Measurements from ENCODE around the gene PTPRN2.
"Not testable (repeated sequence)": the region's sequence is repeated elsewhere in the genome, so short reads cannot be mapped to it uniquely, and the experiment has no call there.

Gene PTPRN2

DNA sequence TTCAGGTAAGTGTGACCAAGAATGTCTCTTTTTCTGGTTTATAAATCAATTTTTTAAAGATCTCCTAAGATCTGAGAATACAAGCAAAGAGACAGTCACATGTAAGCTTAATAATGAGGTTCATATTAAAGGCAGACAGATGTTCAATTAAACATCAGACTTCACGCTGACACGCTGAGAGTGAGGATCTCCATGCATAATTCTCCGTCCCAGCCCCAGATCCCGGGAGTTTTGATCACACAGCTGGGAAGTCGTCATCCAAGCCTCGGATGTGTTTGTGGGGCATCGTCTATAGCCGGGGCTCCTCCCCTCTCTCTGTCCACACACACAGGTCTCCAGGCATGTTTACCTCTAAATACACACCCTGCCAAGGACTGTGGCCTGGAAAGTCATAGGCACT is 223.2 kb downstream of the PTPRN2 start:
- DNase-seq (ENCODE audit: low read depth, low spot score) = no peak

DNA sequence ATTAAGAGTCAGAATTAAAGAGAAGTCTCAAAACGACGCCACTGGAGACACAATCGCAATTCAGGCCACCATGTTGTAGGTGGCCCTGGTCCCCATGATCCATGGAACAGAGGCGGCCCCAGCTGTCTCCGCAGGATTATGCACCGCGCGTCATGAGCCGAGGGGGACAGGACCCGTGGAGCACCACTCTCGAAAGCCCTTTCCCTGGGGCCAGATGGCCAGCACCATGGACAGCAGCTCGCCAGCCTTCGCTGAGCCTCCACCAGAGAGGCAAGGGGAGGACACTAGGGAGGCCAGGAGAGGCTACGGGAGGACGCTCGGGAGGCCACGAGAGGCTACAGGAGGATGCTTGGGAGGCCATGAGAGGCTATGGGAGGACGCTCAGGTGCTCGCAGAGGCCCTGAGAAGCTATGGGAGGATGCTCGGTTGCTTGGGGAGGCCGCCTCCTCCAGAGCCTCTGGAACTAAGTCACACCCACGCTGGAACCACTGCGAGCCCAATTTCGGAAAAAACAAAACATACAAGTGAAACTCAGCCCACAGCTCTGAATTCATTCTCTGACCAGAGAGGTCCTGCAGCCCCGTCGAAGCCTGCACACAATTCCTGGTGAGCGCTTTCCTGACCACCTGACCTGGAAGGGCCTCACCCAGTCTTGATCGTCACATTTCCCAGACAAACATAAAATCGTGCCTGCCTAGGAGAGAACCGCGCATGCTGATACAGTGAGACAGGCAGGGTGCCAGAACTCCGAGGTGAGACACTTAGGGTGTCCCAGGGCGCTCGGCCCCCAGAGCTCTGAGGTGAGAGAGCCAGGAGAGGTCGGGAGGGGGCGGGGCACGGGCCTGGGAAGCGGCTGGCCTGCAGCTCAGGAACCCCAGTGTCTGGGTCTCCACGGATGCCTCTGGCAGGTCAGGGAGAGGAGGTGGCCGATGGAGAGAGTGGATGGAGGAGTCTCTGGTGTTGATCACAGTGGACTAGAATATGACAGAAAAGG is 224.4 kb downstream of the PTPRN2 start:
- H3K27ac ChIP-seq = no peak overlapping the region

More for the DNA sequence above, 223.2 kb downstream of the PTPRN2 start:
- no peak overlapping the region for H3K27ac ChIP-seq

DNA sequence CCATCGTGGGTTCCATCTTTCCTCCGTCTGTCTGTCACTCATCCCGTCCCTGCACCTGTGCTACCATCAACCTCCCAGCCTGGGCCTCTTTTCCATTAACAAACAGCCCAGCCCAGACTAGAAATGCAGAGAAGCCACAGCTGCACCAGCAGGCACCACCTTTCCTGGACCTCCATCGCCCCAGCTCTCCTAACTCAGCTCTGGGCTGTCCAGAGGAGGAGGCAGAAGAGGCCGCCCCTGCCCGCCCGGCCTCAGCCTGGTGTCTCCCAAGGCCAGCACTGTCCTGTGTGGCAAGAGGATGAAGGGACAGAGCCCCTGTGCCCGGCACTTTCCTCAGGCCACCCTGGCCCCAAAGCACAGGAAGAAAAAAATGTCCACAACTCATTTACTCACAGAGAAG is 225.6 kb downstream of the PTPRN2 start:
- DNase-seq (ENCODE audit: low read depth, low spot score) = no peak
- H3K27ac ChIP-seq = no peak overlapping the region

More for the DNA sequence above, 224.4 kb downstream of the PTPRN2 start:
- DNase-seq (ENCODE audit: low read depth, low spot score) = no peak

DNA sequence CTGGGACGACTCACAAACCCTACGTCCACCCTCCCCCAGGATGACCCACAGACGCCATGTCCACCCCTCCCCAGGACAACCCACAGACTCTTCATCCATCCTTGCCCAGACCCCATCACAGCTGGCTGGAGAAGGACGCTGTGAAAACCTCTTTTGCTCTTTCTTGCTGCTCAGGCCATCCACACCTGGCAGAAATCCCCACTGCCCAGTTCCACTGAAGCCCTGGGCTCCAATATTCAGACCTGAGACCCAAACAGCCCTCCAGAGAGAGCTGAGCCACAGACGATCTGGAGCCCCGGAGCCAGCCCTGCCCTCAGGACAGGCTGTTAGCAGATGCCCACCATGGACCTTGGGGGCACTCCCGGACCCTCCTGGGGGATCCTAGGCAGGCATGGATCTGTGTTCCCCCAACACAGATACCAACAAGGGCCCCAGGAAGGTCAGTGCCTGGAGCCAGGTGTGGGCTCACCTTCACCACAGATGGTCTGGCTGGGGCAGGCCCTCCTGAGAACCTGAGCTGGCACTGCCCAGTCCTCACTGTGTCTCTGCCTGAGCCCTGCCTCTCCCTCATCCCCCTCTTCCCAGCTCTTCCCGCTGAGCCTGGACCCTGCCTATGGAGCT is 226.2 kb downstream of the PTPRN2 start:
- no peak overlapping the region for H3K27ac ChIP-seq
- DNase-seq (ENCODE audit: low read depth, low spot score) = no peak

DNA sequence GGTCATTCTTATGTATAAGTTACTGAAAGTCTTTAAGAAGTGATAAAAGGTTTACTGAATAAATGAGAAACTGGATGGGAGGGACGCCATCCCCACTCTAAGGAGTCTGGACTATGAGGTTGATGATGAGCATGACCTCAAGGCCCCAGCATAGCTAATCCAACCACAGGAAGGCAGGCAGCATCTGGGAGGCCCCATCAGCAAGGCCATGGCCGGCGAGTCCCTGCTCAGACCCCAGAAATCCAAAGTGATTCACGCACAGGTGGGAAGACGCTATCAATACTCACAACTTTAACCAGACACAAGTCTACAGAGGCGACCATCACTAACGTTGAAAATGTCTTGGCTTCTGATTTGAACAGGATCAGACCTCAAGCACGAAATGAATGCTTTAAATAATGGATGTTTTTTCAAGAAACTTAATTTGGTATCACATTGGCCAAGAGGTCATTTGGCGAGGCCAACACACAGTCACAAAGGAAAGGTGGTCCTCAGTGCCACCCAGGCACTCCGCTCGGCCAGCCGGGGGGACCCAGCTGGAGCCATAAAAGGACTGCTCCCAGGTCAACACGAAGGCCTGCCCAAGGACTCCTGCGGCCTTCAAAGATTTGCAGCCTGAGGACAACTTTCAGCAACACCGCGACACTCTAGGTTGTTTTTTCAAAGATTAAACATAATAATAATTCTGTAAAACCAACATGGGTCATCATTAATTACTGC is 228.5 kb downstream of the PTPRN2 start:
- no peak overlapping the region for H3K27ac ChIP-seq
- DNase-seq (ENCODE audit: low read depth, low spot score) = no peak

DNA sequence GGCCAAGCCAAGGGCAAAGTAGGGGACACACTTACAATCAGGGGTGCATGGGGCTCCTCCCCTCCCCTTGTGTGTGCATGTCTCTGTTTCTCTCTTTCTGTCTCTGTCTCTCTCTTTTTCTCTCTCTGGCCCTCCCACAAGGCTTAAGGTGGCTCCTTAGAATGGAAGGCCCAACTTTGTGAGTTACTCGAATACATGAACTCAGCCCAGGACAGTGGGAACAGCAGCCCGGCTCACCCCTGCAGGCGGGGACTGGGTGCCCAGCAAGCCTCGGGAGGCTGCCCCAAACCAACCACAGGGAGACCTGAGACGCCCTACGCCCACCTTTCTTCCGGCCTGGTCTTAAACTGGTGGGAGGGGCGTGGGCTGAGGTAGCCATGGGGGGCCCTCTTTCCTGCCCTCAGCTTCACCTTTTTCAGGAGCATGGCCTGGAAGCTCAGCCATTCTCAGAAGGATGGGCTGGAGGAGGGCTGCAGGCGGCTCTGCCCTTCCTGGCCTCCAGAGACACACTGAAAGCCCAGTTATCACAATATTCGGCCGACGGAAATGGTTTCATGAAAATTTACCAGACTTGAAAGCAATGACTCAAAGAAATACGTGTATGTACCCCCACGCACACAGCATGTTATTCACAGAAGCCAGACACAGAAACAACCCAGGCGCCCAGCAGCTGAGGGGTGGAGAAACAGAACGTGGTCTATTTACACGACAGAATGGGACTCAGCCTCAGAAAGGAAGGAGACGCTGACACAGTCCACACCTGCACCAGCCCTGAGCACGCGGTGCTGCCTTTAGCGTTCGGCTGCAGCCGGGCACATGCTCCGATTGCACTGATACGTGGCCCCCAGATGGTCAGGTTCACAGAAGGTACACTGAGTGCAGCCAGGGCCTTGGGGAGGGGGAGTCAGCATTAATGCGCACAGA is 229.5 kb downstream of the PTPRN2 start:
- no peak for DNase-seq (ENCODE audit: low read depth, low spot score)
- no peak overlapping the region for H3K27ac ChIP-seq

DNA sequence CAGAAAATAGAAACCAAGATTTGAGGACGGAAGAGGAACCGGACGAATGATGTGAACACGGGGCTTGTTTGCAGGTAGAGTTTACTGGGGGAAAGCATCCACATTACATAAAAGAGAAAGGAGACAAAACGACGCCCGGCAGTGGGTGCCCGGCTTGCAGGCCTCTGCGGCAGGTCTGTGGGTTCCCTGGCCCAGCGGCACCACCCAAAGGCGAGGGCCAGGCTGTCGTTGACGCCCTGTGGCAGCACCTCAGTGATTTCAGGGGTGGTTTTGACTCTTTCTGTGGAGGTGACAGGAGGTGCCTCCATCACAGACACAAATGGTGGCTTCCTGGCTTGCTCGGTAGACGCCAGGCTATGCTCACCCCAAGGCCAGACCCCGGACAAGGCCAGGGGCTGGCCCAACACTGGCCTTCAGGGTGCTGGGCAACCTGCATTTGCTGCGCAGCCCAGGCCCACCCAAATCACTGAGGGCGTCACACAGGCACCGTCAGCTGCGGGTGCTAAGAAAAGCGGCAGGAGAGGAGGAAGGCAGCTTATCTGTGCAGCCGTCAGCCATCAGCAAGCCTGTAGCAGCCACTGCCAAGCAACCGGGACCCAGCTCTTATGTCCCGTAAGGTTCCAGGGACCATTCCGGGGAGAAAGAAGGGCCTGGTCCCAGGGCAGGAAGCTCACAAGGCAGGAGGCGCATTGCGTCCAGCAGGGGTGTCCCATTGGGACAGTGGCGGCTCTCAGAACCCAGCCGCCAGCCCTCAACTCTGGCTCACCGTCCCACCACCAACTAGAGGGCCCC is 230.3 kb downstream of the PTPRN2 start:
- H3K27ac ChIP-seq = no peak overlapping the region
- DNase-seq (ENCODE audit: low read depth, low spot score) = no peak

DNA sequence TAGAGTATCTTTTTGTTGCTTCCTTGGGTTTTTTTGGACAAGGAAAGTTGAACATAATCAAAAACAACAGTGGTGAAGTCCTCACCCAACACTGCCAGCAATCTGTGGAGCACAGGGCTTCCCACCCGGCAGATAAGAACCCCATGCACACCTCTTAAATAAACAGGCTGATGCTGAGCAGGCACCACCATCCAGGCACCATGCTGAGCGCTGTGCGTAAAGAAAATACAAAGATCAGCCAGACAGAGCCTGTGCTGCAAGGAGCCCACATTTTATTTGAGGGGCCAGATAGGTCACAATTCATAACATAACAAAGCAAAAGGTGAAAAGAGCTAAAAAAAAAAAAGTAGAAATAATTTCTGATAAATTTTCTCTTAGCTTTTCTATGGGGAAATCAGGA is 231.2 kb downstream of the PTPRN2 start:
- no peak overlapping the region for H3K27ac ChIP-seq
- no peak for DNase-seq (ENCODE audit: low read depth, low spot score)

DNA sequence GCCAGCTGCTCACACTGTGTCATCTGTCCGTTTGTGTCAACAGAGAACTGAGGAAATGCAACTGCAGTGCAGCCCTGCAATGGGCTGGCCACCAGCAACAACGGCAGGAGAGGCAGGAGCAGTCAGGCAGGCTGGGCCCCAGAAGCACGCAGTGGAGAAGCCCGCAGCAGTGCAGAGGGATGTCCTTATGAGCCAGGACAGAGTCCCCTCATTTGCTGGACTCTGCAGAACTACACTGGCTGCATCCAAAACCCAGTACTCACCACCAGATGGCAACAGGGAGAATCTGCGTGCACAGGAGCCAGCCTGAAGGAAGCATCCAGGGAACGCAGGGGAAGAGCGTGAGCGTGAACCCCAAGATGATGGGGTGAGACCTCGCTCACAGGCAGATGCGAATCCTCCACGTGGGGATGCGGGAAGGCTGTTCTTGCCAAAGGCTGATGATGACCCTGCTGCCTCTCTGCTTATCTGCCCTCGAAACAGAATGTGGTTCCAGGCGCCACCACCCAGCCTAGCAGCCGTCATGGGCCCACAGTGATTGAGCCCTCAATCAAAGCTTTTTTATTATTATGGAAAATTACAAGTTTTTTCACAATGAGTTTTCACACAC is 232.1 kb downstream of the PTPRN2 start:
- no peak for DNase-seq (ENCODE audit: low read depth, low spot score)
- H3K27ac ChIP-seq = no peak overlapping the region

DNA sequence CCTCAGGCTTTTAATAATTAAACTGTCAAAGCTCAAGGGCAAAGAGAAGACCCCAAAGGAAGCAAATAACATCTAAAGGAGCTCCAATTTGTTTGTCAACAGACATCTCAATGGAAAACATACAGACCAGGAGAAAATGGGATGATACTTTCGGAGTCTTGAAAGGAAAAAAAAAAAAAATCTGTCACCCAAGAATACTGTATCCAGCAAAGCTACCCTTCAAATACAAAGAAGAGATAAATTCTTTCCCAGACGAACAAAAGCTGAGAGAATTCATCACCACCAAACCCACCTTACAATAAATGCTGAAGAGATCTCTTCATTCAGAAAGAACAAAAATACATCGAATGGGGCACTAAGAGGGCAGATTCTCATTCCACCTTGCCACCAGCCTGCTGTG is 232.8 kb downstream of the PTPRN2 start:
- DNase-seq (ENCODE audit: low read depth, low spot score) = no peak
- no peak overlapping the region for H3K27ac ChIP-seq

DNA sequence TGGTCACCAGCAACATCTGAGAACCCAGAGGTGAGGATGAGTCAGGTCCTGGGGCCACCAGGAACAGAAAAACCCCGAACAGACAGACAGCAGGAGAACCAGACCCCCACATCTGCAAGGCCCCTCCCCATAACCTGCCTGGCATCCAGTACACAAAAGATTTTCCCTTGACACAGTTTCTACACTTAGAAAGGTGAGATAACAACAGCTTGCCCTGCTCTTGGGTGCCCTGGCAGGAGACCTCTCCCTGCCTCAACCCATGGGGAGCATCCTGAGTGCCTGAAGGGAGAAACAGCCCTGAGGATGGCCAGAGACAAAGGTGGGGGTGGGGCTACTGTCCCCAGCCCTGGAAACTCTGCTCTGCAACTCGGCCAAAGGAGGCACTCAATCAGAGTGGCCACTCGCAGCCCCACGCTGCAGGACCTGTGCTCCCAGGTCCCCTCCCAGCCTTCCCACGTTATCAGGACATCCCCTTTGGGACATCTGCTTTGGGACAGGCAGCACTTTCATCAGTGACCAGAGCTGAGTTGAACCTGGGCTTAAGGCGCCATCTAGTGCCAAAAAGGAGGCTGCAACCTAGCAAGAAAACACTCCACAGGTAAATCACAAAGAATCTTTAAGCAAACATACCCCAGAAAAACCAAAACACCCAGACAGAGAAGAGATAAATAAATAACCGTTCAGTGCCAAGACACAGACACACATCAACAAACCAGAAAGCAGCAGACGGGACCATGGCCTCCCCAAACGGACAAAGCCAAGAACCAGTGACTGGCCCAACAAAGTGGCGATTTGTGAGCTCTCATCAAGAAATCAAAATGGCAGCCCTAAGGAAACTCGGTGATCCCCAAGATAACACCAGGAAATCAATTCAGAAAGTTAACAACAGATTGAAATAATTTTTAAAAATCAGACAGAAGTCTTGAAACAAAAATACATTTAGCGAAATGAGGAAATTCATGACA is 233.7 kb downstream of the PTPRN2 start:
- H3K27ac ChIP-seq = no peak overlapping the region
- no peak for DNase-seq (ENCODE audit: low read depth, low spot score)

DNA sequence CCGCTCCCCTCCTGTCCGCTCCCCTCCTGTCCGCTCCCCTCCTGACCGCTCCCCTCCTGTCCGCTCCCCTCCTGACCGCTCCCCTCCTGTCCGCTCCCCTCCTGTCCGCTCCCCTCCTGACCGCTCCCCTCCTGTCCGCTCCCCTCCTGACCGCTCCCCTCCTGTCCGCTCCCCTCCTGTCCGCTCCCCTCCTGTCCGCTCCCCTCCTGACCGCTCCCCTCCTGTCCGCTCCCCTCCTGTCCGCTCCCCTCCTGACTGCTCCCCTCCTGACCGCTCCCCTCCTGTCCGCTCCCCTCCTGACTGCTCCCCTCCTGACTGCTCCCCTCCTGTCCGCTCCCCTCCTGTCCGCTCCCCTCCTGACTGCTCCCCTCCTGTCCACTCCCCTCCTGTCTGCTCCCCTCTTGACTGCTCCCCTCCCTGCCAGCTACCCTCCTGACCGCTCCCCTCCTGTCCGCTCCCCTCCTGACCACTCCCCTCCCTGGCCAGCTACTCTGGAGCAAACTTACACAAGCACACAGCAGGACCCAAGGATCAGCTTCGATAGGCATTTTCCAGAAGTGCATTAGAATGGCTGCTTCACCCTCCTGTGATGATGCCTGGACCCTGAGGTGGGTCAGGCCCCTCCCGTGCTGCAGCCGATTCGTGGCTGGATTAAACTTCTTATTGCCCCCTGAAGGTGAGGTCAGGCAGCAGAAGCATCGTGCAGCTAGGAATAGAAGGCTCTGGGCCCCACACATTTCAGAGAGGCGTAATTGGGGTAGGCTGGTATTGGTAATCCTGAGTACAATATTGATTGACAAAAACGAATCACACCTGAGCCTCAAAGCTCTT is 235.5 kb downstream of the PTPRN2 start:
- DNase-seq (ENCODE audit: low read depth, low spot score); H3K27ac ChIP-seq: not testable (repeated sequence)

DNA sequence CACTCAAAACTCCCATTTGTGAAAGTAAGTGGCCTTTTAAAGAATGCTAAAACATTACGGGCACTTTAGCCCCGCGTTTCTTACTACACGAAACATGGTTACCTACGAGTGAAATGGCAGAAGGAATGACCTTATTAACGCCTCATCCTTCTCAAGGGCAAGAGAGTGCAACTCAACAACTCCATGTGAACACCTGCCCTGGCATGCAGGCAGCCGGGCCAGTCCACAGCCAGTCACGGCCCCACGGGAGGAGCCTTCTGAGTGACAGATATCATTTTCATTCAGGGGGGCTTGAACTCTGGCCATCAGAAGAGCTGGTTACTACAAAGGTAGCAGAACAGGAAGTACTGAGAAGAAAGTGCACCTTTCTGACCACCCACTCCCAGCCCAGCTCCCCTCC is 236.1 kb downstream of the PTPRN2 start:
- H3K27ac ChIP-seq = no peak overlapping the region
- DNase-seq (ENCODE audit: low read depth, low spot score) = no peak

DNA sequence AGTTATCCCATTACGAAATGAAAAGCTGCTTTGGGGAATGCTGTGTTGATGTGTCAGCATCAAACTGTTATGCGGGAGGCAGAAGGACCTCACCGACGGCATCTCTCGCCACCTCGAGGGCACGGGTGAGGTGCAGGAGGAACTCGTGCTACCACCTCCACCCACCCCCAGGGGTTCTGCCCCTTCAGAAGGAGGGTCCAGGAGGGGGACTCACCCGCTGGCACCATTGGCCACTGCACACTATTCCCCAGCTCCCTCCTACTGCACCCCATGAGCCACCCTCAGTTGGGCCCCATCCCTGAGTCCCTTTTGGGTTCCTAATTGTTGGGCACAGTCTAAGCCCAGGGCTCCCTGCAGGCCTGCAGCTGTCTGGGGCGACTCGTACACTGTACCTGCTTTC is 236.6 kb downstream of the PTPRN2 start:
- no peak overlapping the region for H3K27ac ChIP-seq
- no peak for DNase-seq (ENCODE audit: low read depth, low spot score)

DNA sequence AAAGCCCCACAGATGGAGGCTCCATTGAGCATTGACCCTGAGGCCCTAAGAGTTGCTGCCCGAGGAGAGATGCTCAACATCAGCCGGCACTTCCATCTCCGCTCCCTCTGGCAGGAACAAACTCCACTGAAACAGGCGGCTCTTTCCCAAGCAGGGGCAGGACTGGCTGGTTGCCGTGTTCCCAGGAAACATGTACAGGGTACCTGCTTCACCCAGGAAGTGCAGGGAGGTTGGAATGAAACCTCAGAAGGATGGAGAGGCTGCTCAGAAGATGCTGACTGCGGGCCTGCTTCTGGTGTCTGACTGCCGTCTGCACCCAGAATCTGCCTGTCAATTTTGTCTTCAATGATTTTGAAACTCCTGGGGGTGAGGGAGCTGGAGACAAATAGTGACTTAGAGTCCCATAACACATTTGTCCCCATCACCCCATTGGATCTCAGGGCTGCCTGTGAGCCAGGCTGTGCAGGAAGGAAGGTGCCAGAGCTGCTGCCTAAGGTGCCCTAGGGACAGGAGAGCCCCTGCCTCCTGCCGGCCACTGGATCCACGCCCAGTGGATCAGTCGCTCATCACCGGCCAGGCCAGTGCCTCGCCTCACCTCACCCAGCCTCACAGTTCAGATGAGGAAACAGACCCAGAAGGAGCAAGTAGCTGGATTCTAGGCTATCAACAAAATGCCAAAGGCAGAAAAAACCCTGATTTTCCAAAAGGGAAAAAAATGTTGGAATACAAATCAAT is 237.3 kb downstream of the PTPRN2 start:
- H3K27ac ChIP-seq = no peak overlapping the region
- DNase-seq (ENCODE audit: low read depth, low spot score) = no peak

DNA sequence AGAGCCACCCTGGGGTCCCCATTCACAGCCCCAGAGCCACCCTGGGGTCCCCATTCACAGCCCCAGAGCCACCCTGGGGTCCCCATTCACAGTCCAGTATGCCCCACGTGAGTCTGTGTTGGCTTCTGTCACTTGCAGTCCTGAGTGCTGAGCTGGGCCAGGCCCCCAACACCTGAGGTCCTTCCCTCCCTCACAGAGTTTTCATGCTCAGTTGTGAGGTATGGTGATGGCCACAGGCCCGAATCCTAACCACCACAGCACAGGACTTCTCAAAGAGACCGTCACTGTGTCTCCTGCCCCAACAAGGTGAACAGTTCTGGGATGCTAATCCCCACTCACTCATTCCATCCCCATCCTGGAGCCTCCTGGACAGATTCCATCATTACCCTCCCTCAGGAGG is 239.2 kb downstream of the PTPRN2 start:
- H3K27ac ChIP-seq = no peak overlapping the region
- DNase-seq (ENCODE audit: low read depth, low spot score) = no peak

All from epithelial cell of prostate (primary cell).